Omental fat pad (tissue), 4 donors: Measurements from ENCODE around the gene NCOA1. TPM values are rescaled to one million over a fixed set of nuclear protein-coding genes. Genes with fewer than 3 reads are reported as not detected.
"Not testable (repeated sequence)": the region's sequence is repeated elsewhere in the genome, so short reads cannot be mapped to it uniquely, and the experiment has no call there.

Source experiments
- ATAC-seq: fragments of 150-250 bp; one replicate; pipeline ENCODE4 v1.9.1; 2016; ENCODE audit warnings: mild to moderate bottlenecking, moderate library complexity; ENCODE audit not compliant: low FRiP score
- DNase-seq: peaks from one replicate; pipeline ENCODE4 v3.0.0-alpha.2; 2019; ENCODE audit warnings: low spot score
- total RNA-seq, 4 donors: library from RNA; depleted of rRNA; stranded (reverse); fragments of >200 nt; gene quantifications; one replicate each; pipeline ENCODE4 v1.1.0, GENCODE V29; 2016
- TF ChIP-seq, protein P1 (sequence below), 3 donors: fragments of 450-650 bp; IDR thresholded peaks; one replicate each; pipeline ENCODE4 v1.5.1; 2016 to 2017; ENCODE audit warnings: antibody characterized with exemption in 3 of 3, mild to moderate bottlenecking in 3 of 3, moderate library complexity in 2 of 3

NCOA1 gene
- total RNA-seq, 4 donors from 2014 or later: 46.8 to 80.1 (median 50.1) TPM

DNA sequence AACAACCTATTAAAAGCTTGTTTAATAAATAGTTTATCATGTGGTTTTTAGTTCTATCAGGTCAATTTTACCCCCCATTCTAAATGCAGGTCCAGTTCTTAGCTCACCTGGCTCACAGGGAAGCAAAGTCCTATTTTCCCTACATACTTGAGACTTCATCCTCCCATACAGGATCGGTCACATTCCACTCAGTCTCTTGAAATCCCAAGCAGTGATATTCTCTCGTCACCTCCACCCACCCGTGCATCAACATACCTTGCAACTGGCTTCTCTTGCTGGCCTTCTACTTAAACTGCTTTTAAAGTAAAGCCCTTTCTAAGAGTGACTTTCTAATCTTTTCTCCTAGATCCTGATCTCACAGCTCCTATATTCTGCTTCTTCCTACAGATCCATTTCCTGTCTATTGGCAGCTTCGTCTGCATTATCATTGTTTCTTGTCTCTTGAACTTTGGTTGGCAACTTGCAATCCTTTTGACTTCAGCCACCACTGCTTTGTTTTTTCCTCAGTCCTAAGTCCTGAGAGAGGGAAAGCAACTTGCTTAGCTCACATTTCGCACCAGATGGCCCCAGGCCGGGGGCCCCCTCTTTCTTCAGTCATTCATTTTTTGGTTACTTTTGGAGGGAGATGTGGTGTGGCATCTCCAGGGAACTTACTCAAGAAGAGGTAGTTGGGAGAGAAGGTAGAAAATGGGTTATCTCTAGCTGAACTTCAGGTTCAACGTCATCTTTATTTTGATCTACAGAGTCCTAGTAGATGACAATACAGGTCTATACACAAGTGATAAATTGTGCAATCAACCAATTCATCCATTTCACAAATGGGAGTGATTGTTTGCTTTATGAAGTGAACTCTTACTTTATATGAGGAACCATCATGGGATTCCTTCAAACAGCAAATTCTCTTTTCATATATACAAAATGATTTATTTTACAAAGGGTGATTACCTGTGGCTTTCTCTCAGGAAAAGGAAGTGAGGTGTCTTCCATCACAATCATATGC lies 23.9 kb upstream of the NCOA1 start:
- no peak for DNase-seq
- ATAC-seq: no peak
- TF ChIP-seq, protein P1, sequence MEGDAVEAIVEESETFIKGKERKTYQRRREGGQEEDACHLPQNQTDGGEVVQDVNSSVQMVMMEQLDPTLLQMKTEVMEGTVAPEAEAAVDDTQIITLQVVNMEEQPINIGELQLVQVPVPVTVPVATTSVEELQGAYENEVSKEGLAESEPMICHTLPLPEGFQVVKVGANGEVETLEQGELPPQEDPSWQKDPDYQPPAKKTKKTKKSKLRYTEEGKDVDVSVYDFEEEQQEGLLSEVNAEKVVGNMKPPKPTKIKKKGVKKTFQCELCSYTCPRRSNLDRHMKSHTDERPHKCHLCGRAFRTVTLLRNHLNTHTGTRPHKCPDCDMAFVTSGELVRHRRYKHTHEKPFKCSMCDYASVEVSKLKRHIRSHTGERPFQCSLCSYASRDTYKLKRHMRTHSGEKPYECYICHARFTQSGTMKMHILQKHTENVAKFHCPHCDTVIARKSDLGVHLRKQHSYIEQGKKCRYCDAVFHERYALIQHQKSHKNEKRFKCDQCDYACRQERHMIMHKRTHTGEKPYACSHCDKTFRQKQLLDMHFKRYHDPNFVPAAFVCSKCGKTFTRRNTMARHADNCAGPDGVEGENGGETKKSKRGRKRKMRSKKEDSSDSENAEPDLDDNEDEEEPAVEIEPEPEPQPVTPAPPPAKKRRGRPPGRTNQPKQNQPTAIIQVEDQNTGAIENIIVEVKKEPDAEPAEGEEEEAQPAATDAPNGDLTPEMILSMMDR (IDR thresholded peaks at IDR 0.05): no peak

DNA sequence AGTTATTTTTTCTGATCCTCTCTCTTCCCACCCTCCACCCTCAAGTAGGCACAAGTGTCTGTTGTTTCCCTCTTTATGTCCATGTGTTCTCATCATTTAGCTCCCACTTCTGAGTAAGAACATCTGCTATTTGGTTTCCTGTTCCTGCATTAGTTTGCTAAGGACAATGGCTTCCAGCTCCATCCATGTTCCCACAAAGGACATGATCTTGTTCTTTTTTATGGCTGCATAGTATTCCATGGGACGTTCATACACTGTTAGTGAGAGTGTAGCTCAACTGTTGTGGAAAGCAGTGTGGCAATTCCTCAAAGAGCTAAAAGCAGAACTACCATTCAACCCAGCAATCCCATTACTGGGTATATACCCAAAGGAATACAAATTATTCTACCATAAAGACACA lies 22.6 kb upstream of the NCOA1 start:
- DNase-seq, ATAC-seq: not testable (repeated sequence)

DNA sequence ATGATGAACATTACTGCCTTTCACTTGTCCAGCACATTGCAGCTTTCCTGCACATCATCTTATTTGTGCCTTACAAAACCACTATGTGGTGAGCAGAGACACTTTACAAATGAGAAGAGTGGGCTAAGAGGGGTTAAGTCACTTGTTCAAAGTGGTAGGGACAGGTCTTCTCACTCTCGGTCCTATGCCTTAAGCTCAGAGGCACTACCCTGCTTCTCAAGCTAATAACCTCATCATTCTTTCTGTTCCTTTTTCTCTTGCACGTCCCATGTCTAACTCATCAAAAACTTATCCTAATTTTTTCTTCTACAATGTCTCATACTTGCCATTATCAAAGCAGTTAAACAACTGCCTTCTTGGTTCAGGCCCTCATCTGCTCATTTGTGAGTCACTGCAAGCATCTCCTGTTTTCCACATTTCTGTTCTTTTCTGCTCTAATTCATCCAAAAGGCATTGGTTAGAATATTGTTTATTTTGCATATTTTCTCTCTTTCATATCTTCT lies 21.9 kb upstream of the NCOA1 start:
- no peak for ATAC-seq
- TF ChIP-seq, protein P1 (IDR thresholded peaks at IDR 0.05): no peak
- DNase-seq: no peak

DNA sequence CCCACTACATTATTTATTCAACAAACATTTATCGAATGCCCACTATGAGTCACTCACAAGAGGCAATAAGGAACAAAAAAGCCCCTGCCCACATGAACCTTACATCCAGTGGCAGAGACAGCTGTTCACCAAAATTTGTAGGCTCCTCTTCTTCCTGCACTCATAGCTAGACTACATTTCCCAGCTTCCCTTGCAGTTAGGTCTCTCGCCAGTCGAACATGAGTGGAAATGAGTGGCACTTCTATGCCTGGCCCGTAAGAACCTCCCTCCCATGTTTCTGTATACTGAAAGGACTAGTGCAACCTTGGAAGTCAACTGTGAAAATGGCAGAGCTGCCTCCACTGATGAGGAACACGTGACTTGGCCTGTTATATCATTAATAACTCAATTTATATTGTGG lies 19.4 kb upstream of the NCOA1 start:
- TF ChIP-seq, protein P1 (IDR thresholded peaks at IDR 0.05): no peak
- DNase-seq: no peak
- ATAC-seq: no peak

DNA sequence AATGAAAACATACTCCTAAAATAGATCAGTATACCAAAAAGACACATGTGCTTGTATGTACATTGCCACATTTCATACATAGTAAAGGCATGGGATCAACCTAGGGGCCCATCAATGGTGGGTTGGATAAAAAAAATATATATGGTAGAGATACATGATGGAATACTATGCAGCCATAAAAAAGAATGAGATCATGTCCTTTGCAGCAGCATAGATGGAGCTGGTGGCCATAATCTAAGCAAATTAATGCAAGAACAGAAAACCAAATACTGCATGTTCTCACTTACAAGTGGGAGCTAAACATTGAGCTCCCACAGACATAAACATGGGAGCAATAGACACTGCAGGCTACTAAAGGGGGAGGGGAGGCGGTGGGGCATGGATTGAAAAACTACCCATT lies 18.6 kb upstream of the NCOA1 start:
- TF ChIP-seq, protein P1 (IDR thresholded peaks at IDR 0.05): no peak
- ATAC-seq (no peak), DNase-seq (no peak)

DNA sequence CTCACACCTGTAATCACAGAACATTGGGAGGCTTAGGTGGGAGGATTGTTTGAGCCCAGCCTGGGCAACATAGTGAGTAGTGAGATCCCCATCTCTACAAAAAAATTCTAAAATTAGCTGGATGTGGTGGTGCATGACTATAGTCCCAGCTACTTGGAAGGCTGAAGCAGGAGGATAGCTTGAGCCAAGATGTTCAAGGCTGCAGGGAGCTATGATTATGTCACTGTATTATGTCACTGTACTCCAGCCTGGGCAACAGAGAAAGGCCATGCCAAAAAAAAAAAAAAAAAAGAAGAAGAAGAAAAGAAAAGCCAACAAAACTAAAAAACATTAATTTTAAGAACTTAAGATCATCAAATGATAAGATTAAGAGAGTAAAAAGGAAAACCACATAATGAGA lies 17.4 kb upstream of the NCOA1 start:
- no peak for ATAC-seq
- no peak for DNase-seq
- TF ChIP-seq, protein P1 (IDR thresholded peaks at IDR 0.05): no peak

DNA sequence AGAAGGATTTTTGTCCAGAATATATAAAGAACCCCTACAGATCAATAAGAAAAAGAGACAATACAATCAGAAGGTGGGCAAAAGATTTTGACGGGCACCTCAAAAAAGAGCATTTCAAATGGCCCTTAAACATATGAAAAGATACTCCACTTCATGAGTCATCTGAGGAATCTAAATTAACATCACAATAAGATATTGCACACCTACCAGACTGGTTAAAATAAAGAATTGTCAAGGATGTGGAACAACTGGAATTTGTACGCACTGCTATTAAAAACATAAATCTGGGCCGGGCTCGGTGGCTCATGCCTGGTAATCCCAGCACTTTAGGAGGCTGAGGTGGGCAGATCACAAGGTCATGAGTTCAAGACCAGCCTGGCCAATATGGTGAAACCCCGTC lies 17.0 kb upstream of the NCOA1 start:
- TF ChIP-seq, protein P1 (IDR thresholded peaks at IDR 0.05): no peak
- ATAC-seq: no peak
- DNase-seq: no peak
